ENCODE data around the gene GIPC2.

GIPC2 gene

GRCh38 chr1:78038071-78038470 is 7.7 kb upstream of the GIPC2 start:
- Histone ChIP-seq H3K4me3 (ENCODE audit: low read depth, low read length) (no peak overlapping the region), H3K36me3 (ENCODE audit: control insufficient read depth, insufficient read depth, low read length) (no peaks in the 10 kb centered on the region), H3K4me1 (ENCODE audit: control insufficient read depth, insufficient read depth, low read length) (no peaks in the 10 kb centered on the region)

DNA sequence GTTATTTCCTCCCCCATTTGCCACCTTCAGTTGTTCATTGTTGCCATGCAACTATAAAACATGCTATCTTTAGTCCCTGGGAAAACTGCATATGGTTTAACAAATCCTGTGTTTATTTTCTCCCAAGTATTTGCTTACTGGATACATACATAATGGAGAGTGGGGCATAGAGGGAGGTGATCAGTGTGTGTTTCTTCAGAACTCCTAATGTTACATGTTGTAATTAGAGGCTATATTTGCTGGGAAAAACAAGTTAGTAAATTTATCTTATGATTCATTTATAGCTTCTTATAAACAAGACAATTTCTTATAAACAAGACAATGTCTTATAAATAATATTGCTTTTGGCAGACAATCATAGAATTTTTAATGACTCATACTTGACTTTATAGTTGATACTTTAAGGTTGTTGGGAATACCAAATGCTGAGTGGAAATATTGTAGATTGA is 7.3 kb upstream of the GIPC2 start:
- Histone ChIP-seq H3K4me3 (ENCODE audit: low read depth, low read length) (no peak overlapping the region), H3K9ac (ENCODE audit: low read depth, low read length) (no peak overlapping the region), H3K36me3 (ENCODE audit: control insufficient read depth, insufficient read depth, low read length) (no peaks in the 10 kb centered on the region), H3K27me3 (ENCODE audit: control insufficient read depth, insufficient read depth, low read length) (0 out of 2 replicates have a peak, but pooled peaks cover 3% of the 10 kb centered on the region), H3K4me1 (ENCODE audit: control insufficient read depth, insufficient read depth, low read length) (no peaks in the 10 kb centered on the region), H3K27ac (ENCODE audit: low read depth, low read length) (no peak overlapping the region), H3K9me3 (ENCODE audit: control insufficient read depth, insufficient read depth, low read length) (no peaks in the 10 kb centered on the region)

More at GRCh38 chr1:78038071-78038470, 7.7 kb upstream of the GIPC2 start:
- Histone ChIP-seq H3K9me3 (ENCODE audit: control insufficient read depth, insufficient read depth, low read length) (no peaks in the 10 kb centered on the region), H3K9ac (ENCODE audit: low read depth, low read length) (no peak overlapping the region), H3K27me3 (ENCODE audit: control insufficient read depth, insufficient read depth, low read length) (no peaks in the 10 kb centered on the region), H3K27ac (ENCODE audit: low read depth, low read length) (no peak overlapping the region)

DNA sequence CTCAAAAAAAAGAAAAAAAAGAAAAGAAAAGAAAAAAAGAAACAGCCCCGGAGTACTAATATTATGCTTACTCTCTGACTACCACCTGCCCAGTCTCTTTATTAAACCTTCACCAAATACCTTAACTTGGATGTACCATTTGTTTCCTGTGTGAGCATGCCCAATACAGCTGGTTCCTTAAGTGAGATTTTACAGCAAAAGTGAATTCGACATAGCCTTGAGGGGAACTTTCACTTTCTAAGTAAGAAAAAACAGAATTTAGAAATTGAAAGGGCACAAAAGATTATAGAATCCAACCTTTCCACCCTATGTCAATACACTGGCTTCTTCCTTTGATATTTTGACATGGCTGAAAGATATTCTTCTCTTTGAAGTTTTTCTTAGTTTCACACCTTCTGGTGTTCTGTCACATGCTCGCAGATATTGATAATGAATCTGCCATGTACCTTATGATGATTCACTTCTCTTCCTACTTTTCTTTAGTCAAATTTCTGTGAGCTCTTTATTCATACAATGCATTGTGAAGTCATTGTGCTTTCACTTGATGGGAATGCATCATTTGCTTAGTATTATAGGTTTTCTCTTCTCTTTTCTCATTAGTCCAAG is 5.2 kb upstream of the GIPC2 start:
- peaks cover 9% of the 10 kb centered on the region; the same call in 1 of the 2 replicates for H3K4me1 ChIP-seq (ENCODE audit: control insufficient read depth, insufficient read depth, low read length)
- peaks cover 18% of the 10 kb centered on the region for H3K27me3 ChIP-seq (ENCODE audit: control insufficient read depth, insufficient read depth, low read length)
- H3K27ac ChIP-seq (ENCODE audit: low read depth, low read length) = no peak overlapping the region
- no peak overlapping the region for H3K4me3 ChIP-seq (ENCODE audit: low read depth, low read length)
- H3K9me3 ChIP-seq (ENCODE audit: control insufficient read depth, insufficient read depth, low read length) = no peaks in the 10 kb centered on the region
- no peaks in the 10 kb centered on the region for H3K36me3 ChIP-seq (ENCODE audit: control insufficient read depth, insufficient read depth, low read length)
- no peak overlapping the region for H3K9ac ChIP-seq (ENCODE audit: low read depth, low read length)

DNA sequence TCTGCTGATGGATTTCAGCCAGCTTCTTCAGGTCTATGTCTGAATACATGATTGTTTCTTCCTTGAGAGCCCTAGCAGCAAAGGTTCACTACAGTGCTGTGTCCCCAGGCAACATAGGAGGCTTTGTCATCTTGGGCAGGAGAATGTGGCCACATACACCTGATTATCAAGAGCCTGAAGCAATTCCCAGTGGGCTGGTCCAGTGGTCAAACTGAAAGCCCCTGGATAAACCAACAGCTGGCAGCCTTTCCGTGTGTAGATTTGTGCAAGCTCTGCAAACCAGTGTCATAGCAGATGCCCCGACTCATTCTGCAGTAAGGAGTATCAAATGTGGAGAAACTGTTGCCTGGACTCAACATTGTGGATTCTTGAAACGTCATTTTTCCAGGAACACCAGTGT is 2.3 kb upstream of the GIPC2 start:
- Histone ChIP-seq H3K9ac (ENCODE audit: low read depth, low read length) (no peak overlapping the region), H3K4me1 (ENCODE audit: control insufficient read depth, insufficient read depth, low read length) (peaks cover 16% of the 10 kb centered on the region; the same call in 1 of the 2 replicates), H3K27me3 (ENCODE audit: control insufficient read depth, insufficient read depth, low read length) (peaks cover 44% of the 10 kb centered on the region)

DNA sequence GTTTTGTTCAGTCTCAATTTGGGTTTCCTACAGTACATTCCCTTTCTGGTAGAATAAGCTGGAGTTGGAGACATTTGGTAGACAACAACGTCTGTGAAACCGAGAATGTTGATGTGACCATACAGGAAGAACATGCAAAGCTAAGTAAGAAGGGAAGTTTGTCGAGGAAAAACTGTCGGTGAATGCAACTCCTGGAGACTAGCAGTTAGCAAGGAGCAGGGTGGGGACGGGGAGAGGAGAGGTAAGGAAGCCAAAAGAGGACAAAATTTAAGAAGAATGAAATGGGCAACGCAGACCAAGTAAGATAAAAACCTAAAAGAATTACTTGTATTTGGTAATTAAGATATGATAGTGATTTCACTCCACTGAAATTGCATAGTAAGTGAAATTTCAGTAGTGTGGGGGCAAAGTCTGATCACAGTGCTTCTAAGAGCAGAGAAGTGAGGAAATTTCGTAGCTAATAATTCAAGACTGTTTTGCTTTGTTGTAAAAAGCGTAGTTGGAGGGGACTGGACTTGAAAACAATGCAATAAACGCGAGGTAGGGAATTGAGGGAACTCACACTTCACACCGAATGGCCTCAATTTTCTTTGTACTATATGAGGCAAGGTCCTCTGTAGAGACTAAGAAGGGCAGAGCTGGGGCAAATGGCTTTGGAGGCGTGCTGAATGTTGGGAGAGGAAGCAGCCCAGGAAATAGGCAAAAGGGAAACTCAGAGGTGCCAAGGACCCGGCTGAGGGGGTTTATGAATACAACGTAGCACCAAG is 787 bp upstream of the GIPC2 start:
- H3K9me3 ChIP-seq (ENCODE audit: control insufficient read depth, insufficient read depth, low read length) = no peaks in the 10 kb centered on the region
- no peak overlapping the region for H3K9ac ChIP-seq (ENCODE audit: low read depth, low read length)
- peaks cover 44% of the 10 kb centered on the region for H3K27me3 ChIP-seq (ENCODE audit: control insufficient read depth, insufficient read depth, low read length)
- H3K36me3 ChIP-seq (ENCODE audit: control insufficient read depth, insufficient read depth, low read length) = no peaks in the 10 kb centered on the region
- no peak overlapping the region for H3K27ac ChIP-seq (ENCODE audit: low read depth, low read length)
- H3K4me1 ChIP-seq (ENCODE audit: control insufficient read depth, insufficient read depth, low read length) = peaks cover 16% of the 10 kb centered on the region; the same call in 1 of the 2 replicates
- peak overlapping the region; percentile 76 for H3K4me3 ChIP-seq (ENCODE audit: low read depth, low read length)

More for the DNA sequence above, 2.3 kb upstream of the GIPC2 start:
- Histone ChIP-seq H3K36me3 (ENCODE audit: control insufficient read depth, insufficient read depth, low read length) (no peaks in the 10 kb centered on the region), H3K4me3 (ENCODE audit: low read depth, low read length) (no peak overlapping the region), H3K27ac (ENCODE audit: low read depth, low read length) (no peak overlapping the region), H3K9me3 (ENCODE audit: control insufficient read depth, insufficient read depth, low read length) (no peaks in the 10 kb centered on the region)

DNA sequence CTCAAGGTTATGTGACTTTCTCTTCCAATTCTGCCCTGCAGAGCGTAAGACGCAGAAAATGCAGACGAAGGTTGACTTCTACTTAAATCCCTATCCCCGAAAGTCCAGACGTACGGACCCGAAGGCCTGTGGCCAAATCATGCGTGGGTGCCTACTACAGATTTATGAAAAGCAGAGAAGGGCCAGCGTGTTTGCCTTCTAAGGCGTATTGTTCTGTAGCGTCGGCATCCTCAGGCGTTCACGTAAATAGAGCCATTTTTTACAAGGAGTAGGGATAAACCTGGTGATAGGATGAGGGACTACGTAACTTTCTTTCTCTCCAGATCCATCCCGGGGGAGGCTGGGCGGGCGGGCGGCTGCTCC is 222 bp upstream of the GIPC2 start:
- no peaks in the 10 kb centered on the region for H3K9me3 ChIP-seq (ENCODE audit: control insufficient read depth, insufficient read depth, low read length)
- H3K9ac ChIP-seq (ENCODE audit: low read depth, low read length) = peak overlapping the region; percentile 69; the same call in 1 of the 2 replicates
- no peaks in the 10 kb centered on the region for H3K36me3 ChIP-seq (ENCODE audit: control insufficient read depth, insufficient read depth, low read length)
- no peak overlapping the region for H3K27ac ChIP-seq (ENCODE audit: low read depth, low read length)
- H3K4me1 ChIP-seq (ENCODE audit: control insufficient read depth, insufficient read depth, low read length) = peaks cover 16% of the 10 kb centered on the region; the same call in 1 of the 2 replicates
- peaks cover 44% of the 10 kb centered on the region for H3K27me3 ChIP-seq (ENCODE audit: control insufficient read depth, insufficient read depth, low read length)
- H3K4me3 ChIP-seq (ENCODE audit: low read depth, low read length) = peak overlapping the region; percentile 76

- H3K9me3 ChIP-seq (ENCODE audit: control insufficient read depth, insufficient read depth, low read length) = no peaks in the 10 kb centered on the region
- H3K27ac ChIP-seq (ENCODE audit: low read depth, low read length) = no peak overlapping the region
- no peak overlapping the region for H3K9ac ChIP-seq (ENCODE audit: low read depth, low read length)
- peak overlapping the region; percentile 76; the same call in 1 of the 2 replicates for H3K4me3 ChIP-seq (ENCODE audit: low read depth, low read length)
- H3K36me3 ChIP-seq (ENCODE audit: control insufficient read depth, insufficient read depth, low read length) = no peaks in the 10 kb centered on the region
- H3K27me3 ChIP-seq (ENCODE audit: control insufficient read depth, insufficient read depth, low read length) = peaks cover 44% of the 10 kb centered on the region
- peaks cover 16% of the 10 kb centered on the region; the same call in 1 of the 2 replicates for H3K4me1 ChIP-seq (ENCODE audit: control insufficient read depth, insufficient read depth, low read length)
Measured at GRCh38 chr1:78047106-78047505, 1.3 kb downstream of the GIPC2 start.

DNA sequence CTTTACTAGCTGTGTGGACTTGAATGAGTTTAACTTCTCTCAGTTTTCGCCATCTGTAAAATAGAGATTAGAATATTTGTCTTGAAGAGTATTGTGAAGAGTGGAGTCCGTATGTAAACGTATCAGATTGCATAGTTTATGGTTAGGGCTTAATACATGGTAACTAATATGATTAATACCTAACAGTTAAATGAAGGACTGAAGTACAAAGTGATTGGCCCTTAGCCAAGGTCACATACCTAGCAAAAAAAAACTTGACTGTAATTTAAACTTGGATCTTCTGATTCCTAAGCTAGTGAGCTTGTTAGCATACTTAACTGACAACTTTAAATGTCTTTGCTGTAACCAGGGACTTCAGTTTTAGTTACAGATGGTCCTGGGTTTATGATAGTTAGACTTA is 1.9 kb downstream of the GIPC2 start:
- peaks cover 16% of the 10 kb centered on the region; the same call in 1 of the 2 replicates for H3K4me1 ChIP-seq (ENCODE audit: control insufficient read depth, insufficient read depth, low read length)
- no peaks in the 10 kb centered on the region for H3K9me3 ChIP-seq (ENCODE audit: control insufficient read depth, insufficient read depth, low read length)
- no peaks in the 10 kb centered on the region for H3K36me3 ChIP-seq (ENCODE audit: control insufficient read depth, insufficient read depth, low read length)
- no peak overlapping the region for H3K4me3 ChIP-seq (ENCODE audit: low read depth, low read length)
- H3K9ac ChIP-seq (ENCODE audit: low read depth, low read length) = no peak overlapping the region
- no peak overlapping the region for H3K27ac ChIP-seq (ENCODE audit: low read depth, low read length)
- peaks cover 44% of the 10 kb centered on the region for H3K27me3 ChIP-seq (ENCODE audit: control insufficient read depth, insufficient read depth, low read length)

DNA sequence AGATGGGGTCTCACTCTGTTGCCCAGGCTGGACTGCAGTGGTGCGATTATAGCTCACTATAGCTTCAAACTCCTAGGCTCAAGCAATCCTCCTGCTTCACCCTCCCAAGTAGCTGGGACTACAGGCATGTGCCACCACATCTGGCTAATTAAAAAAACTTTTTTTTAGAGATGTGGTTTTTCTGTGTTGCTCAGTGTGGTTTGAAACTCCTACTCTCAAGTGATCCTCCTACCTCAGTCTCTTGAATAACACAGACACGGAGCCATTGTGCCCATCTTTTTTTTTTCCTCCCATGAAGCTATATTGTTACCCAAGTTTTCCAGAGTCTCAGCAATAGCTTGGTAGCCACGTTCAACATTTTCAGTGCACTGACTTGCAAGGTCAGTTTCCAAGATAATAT is 2.7 kb downstream of the GIPC2 start:
- no peak overlapping the region for H3K9ac ChIP-seq (ENCODE audit: low read depth, low read length)
- no peak overlapping the region for H3K27ac ChIP-seq (ENCODE audit: low read depth, low read length)
- peaks cover 16% of the 10 kb centered on the region; the same call in 1 of the 2 replicates for H3K4me1 ChIP-seq (ENCODE audit: control insufficient read depth, insufficient read depth, low read length)
- H3K4me3 ChIP-seq (ENCODE audit: low read depth, low read length) = no peak overlapping the region
- no peaks in the 10 kb centered on the region for H3K36me3 ChIP-seq (ENCODE audit: control insufficient read depth, insufficient read depth, low read length)
- H3K27me3 ChIP-seq (ENCODE audit: control insufficient read depth, insufficient read depth, low read length) = peaks cover 41% of the 10 kb centered on the region
- no peaks in the 10 kb centered on the region for H3K9me3 ChIP-seq (ENCODE audit: control insufficient read depth, insufficient read depth, low read length)

DNA sequence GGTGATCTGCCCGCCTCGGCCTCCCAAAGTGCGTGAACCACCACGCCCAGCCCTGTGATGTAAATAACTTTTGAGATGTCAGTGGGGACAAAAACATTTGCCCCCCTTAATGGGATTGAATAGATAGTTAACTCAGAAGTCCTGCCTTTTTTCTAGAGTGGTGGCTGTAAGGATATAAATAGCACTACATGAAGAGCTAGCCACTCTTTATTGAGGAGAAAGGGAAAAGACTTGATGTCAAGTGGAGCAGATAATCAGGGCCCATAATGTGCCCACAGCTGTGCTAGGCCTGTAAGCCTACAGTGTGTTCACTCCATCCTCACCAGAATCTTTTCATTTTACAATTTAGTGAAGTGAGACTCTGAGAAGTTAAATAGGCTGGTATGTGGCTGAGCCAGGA is 3.6 kb downstream of the GIPC2 start:
- no peak overlapping the region for H3K9ac ChIP-seq (ENCODE audit: low read depth, low read length)
- H3K4me3 ChIP-seq (ENCODE audit: low read depth, low read length) = no peak overlapping the region
- peaks cover 37% of the 10 kb centered on the region for H3K27me3 ChIP-seq (ENCODE audit: control insufficient read depth, insufficient read depth, low read length)
- H3K36me3 ChIP-seq (ENCODE audit: control insufficient read depth, insufficient read depth, low read length) = no peaks in the 10 kb centered on the region
- H3K27ac ChIP-seq (ENCODE audit: low read depth, low read length) = no peak overlapping the region
- H3K4me1 ChIP-seq (ENCODE audit: control insufficient read depth, insufficient read depth, low read length) = peaks cover 16% of the 10 kb centered on the region; the same call in 1 of the 2 replicates
- no peaks in the 10 kb centered on the region for H3K9me3 ChIP-seq (ENCODE audit: control insufficient read depth, insufficient read depth, low read length)

DNA sequence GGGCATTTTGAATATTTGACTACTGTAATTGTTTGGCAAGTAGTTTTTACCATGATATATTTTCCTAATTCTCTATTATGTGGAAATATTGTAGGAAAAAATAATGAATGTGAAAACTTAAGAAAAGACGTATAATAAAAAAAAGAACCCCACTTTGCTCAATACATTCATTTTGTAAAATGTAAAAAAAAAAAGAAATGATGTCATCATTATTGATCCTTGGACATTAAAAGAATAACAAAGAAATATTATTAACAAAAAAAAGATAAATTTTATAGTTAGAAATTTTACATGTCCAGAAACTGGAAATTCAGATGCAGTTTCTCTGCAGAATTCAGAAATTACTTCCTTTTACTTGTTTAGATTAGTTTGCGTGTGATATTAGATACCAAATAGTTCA is 5.2 kb downstream of the GIPC2 start:
- Histone ChIP-seq H3K27ac (ENCODE audit: low read depth, low read length) (no peak overlapping the region), H3K4me1 (ENCODE audit: control insufficient read depth, insufficient read depth, low read length) (peaks cover 7% of the 10 kb centered on the region; the same call in 1 of the 2 replicates), H3K9ac (ENCODE audit: low read depth, low read length) (no peak overlapping the region), H3K36me3 (ENCODE audit: control insufficient read depth, insufficient read depth, low read length) (no peaks in the 10 kb centered on the region), H3K9me3 (ENCODE audit: control insufficient read depth, insufficient read depth, low read length) (no peaks in the 10 kb centered on the region), H3K27me3 (ENCODE audit: control insufficient read depth, insufficient read depth, low read length) (peaks cover 21% of the 10 kb centered on the region), H3K4me3 (ENCODE audit: low read depth, low read length) (no peak overlapping the region)

Measured in HUES48 (cell line).